Prostate gland (tissue), 2 donors: ENCODE data around the gene CBARP. TPM values are rescaled to one million over a fixed set of nuclear protein-coding genes. Genes with fewer than 3 reads are reported as not detected.

Experiments
- DNase-seq: peaks from one replicate; pipeline ENCODE4 v3.0.0-alpha.2; 2019; ENCODE audit warnings: low spot score
- H3K27ac ChIP-seq, 2 donors: fragments of 200-600 bp; sonication (generic); 2 replicates each; pipeline ENCODE4 v1.5.1; 2017 to 2019
- H3K27me3 ChIP-seq: fragments of 200-600 bp; sonication (generic); replicated peaks from 2 replicates; pipeline ENCODE4 v1.5.1; 2019; ENCODE audit not compliant: insufficient read depth
- H3K36me3 ChIP-seq, 2 donors: fragments of 200-600 bp; sonication (generic); 1 replicate in 1 of 2; 2 replicates in 1 of 2; pipeline versions ENCODE4 v1.5.1 to v1.8.1; 2017 to 2019
- H3K4me1 ChIP-seq: fragments of 200-600 bp; sonication (generic); replicated peaks from 2 replicates; pipeline ENCODE4 v1.5.1; 2019
- H3K4me3 ChIP-seq, 2 donors: fragments of 200-600 bp; sonication (generic); 2 replicates each; pipeline ENCODE4 v1.5.1; 2017 to 2019
- H3K9me3 ChIP-seq: fragments of 200-600 bp; sonication (generic); 2 replicates; pipeline ENCODE4 v1.5.1; 2017
- CTCF ChIP-seq, 4 experiments: fragments of 200-600 bp in 2 of 4; fragments of 450-650 bp in 2 of 4; sonication (generic) in 2 of 4; IDR thresholded peaks; 1 replicate in 3 of 4; 2 replicates in 1 of 4; pipeline ENCODE4 v1.5.1; 2016 to 2019; ENCODE audit warnings: antibody characterized with exemption in 4 of 4, mild to moderate bottlenecking in 2 of 4, moderate library complexity in 2 of 4
- POLR2A ChIP-seq: fragments of 450-650 bp; IDR thresholded peaks from one replicate; pipeline ENCODE4 v1.6.1; 2016; ENCODE audit warnings: antibody characterized with exemption, mild to moderate bottlenecking
- POLR2AphosphoS5 ChIP-seq: sonication (generic); formaldehyde crosslinking; IDR thresholded peaks from one replicate; pipeline ENCODE4 v1.6.1; 2017; ENCODE audit warnings: antibody characterized with exemption
- WGBS: methylation state at CpG from one replicate; pipeline ENCODE4 v1.1.5; 2018; 5-methylcytosine and 5-hydroxymethylcytosine counted together
- intact Hi-C: fragments of 100-400 bp; cut with DNase I; formaldehyde crosslinking; loops from one replicate; pipeline ENCODE4 v1.14.2; 2022
- total RNA-seq, 2 donors: library from RNA; depleted of rRNA; stranded (reverse); fragments of >200 nt; gene quantifications; one replicate each; pipeline ENCODE4 v1.1.0, GENCODE V29; 2016

CBARP gene
- total RNA-seq, 2 donors from 2014 or later: 0.68 to 4.4 TPM

- Histone ChIP-seq H3K4me3 (no peak overlapping the region), H3K27ac (peak overlapping the region; percentile 85 to 89), H3K36me3 (no peaks in the 10 kb centered on the region), H3K27me3 (no peaks in the 10 kb centered on the region), H3K9me3 (no peaks in the 10 kb centered on the region), H3K4me1 (peaks cover 22% of the 10 kb centered on the region)
- 77% methylated on average over 11 of the region's 11 CpGs for WGBS
- no peak for DNase-seq
- TF ChIP-seq CTCF (IDR thresholded peaks at IDR 0.05) (no peak), POLR2AphosphoS5 (no peak), POLR2A (no peak)
- intact Hi-C loops: no loop called here
Observed at GRCh38 chr19:1239420-1239795, 1.6 kb upstream of the CBARP start.

GRCh38 chr19:1238369-1239303 is 831 bp upstream of the CBARP start:
- DNase-seq: no peak
- H3K9me3 ChIP-seq: no peaks in the 10 kb centered on the region
- H3K36me3 ChIP-seq: no peaks in the 10 kb centered on the region
- peak overlapping the region; percentile 85 to 89 for H3K27ac ChIP-seq
- peaks cover 16% of the 10 kb centered on the region for H3K4me1 ChIP-seq
- TF ChIP-seq CTCF (IDR thresholded peaks at IDR 0.05) (no peak), POLR2AphosphoS5 (no peak), POLR2A (no peak)
- intact Hi-C loops: no loop called here
- peak overlapping the region; percentile 36 to 48 for H3K4me3 ChIP-seq
- WGBS: 59% methylated on average over 32 of the region's 34 CpGs
- H3K27me3 ChIP-seq: no peaks in the 10 kb centered on the region

GRCh38 chr19:1237027-1237659 is 662 bp downstream of the CBARP start:
- H3K36me3 ChIP-seq: no peaks in the 10 kb centered on the region
- peak overlapping the region; percentile 36 to 48 for H3K4me3 ChIP-seq
- intact Hi-C loops: no loop called here
- DNase-seq: peak; percentile 16
- H3K9me3 ChIP-seq: no peaks in the 10 kb centered on the region
- peak overlapping the region in 1 of 2 donors; percentile 17 for H3K27ac ChIP-seq
- 1% methylated on average over 53 of the region's 60 CpGs for WGBS
- no peaks in the 10 kb centered on the region for H3K27me3 ChIP-seq
- TF ChIP-seq POLR2A (no peak), CTCF (IDR thresholded peaks at IDR 0.05) (no peak), POLR2AphosphoS5 (no peak)
- peaks cover 9% of the 10 kb centered on the region for H3K4me1 ChIP-seq

GRCh38 chr19:1236576-1236975 is 1.2 kb downstream of the CBARP start:
- intact Hi-C loops: no loop called here
- Histone ChIP-seq H3K36me3 (no peaks in the 10 kb centered on the region), H3K9me3 (no peaks in the 10 kb centered on the region), H3K27ac (no peak overlapping the region), H3K27me3 (no peaks in the 10 kb centered on the region), H3K4me3 (peak overlapping the region; percentile 36 to 48), H3K4me1 (peaks cover 9% of the 10 kb centered on the region)
- WGBS: 11% methylated on average over 22 of the region's 42 CpGs
- TF ChIP-seq CTCF (IDR thresholded peaks at IDR 0.05): no peak
- DNase-seq: no peak
